ENCODE measurements around the gene PGAM5. TPM values are rescaled to one million over a fixed set of nuclear protein-coding genes. Genes with fewer than 3 reads are reported as not detected.

PGAM5 gene
- total RNA-seq, result 100 to 1,000 TPM in 1 of 2 donors, 10 to 100 TPM in 1; 54.9 to 114 TPM

DNA sequence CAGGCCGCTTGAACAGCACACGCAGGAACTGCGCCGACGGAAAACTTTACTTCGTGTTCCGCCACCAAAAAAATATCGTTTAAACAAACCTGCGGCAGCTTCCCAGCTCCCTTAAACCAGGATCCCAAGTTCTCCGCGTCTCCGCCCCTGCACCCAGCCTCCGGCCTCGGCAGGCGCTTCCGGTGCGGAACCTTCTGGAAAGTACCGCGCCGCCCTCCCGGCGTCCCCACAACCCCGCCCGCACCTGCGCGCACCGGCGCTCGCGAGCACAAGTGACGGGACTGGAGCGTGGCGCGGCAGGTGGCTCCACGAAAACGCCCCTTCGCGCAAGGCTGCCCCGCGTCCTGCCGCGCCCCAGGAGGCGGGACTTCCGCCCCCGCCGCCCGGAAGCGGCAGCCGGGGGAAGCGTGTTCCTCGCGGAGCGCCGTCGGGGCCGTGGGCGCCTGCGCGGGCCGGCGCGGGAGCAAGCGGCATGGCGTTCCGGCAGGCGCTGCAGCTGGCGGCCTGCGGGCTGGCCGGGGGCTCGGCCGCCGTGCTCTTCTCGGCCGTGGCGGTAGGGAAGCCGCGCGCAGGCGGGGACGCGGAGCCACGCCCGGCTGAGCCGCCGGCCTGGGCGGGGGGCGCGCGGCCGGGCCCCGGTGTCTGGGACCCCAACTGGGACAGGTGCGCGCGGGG, at the start of gene PGAM5:
TSS of gene PGAM5 (plus strand) at position 438 of the 675 bp plus-strand sequence. CDS start at position 473, 35 bp downstream.
- no peaks in the 10 kb centered on the region for H3K36me3 Mint-ChIP-seq

DNA sequence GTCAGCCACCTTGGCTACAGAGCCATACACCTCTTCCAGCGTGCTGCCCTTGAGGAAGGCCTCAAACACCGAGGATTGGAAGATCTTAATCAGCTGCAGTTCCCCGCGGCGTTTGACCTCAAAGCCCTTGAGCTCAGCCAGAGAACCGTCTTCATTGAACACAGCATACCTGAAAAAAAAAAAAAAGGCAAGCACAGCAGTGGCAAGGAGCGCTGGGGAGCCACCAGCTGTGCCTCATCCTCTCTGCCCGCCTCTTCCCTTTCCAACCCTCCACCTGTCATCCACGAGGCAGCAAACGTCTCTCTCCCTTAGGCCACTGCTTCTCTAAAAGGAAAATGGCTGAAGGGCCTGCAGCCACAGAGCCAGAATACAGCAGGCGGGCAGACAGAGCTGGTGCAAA, 49.6 kb upstream of the PGAM5 start:
- no peak for DNase-seq (ENCODE audit: low spot score)
- Mint-ChIP-seq H3K4me3 (no peak overlapping the region), H3K9me3 (no peaks in the 10 kb centered on the region), H3K27me3 (no peaks in the 10 kb centered on the region), H3K27ac (no peak overlapping the region), H3K4me1 (ENCODE audit: low read depth in 2 of 2) (peaks cover 7 to 24% of the 10 kb centered on the region in 2 donors), H3K36me3 (peaks cover 26% of the 10 kb centered on the region)
- ATAC-seq, result no peak

More for the DNA sequence above, at the start of gene PGAM5:
- Mint-ChIP-seq H3K4me3 (peak within 1 kb of the TSS; percentile 91), H3K27ac (peak within 1 kb of the TSS; percentile 64 to 83), H3K4me1 (ENCODE audit: low read depth in 2 of 2) (peaks cover 5 to 18% of the 10 kb centered on the region in 2 donors), H3K27me3 (no peaks in the 10 kb centered on the region), H3K9me3 (no peaks in the 10 kb centered on the region)
- ATAC-seq, result peak; percentile 96
- DNase-seq (ENCODE audit: low spot score), result peak; percentile 93

DNA sequence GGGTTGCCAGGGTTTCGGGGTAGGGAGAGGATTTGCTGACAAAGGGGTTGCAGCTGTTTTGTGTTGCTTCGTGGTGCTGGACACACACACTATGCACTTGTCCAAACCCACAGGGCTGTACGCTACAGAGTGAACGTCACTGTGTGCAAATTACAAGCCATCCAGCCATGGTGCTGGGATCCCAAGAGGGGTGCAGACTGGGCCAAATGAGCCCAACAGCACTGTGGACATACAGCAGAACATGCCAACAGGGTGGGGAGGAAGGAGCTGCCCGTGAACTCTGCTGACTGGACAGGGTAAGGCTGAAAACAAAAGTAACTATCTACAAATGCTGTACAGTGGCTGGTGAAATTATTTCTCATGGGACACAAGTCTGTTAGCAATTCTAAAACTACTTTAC, 48.7 kb upstream of the PGAM5 start:
- ATAC-seq (no peak), DNase-seq (ENCODE audit: low spot score) (no peak)
- Mint-ChIP-seq H3K27ac (peak overlapping the region in 1 of 2 donors; percentile 29), H3K4me1 (ENCODE audit: low read depth in 2 of 2) (peaks cover 7 to 24% of the 10 kb centered on the region in 2 donors), H3K9me3 (no peaks in the 10 kb centered on the region), H3K27me3 (no peaks in the 10 kb centered on the region), H3K36me3 (peaks cover 30% of the 10 kb centered on the region), H3K4me3 (no peak overlapping the region)

DNA sequence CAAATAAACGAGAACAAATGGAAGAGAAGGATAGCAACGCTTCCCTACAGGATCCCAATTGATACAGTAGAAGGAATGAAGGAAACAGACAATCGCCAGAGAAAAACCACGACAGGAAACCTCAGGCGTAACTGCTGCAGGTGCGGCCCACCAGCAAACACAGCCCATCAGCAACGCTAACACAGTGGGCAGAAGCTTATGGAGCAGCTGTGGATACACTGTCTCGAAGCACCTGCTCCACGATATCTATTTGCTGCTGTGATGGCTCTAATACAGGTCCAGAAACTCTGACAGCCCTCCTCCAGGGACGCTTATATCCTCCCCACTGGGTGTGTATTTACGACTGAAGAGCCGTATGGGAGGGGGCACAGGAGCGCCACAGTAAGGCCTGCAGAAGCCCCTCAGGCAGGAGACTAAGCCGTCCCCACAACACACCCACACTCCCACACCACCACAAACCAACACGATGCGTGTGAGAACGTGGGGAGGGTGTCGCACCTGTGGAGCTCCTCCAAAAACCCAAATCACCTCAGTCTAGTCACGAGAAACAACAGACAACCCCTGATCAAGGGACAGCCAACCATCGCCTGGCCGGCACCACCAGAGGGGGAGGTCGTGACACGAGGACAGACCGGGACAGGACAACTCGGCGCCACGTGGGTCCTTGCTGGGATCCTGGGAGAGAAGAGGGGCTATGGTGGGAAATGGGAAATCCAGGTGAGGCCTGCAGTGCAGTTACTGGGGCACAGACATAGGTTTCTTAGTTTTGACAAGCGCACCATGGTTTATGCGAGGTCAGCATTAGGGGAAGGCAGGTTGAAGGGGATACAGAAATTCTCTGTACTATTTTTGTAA, 47.5 kb upstream of the PGAM5 start:
- DNase-seq (ENCODE audit: low spot score), result no peak
- Mint-ChIP-seq H3K36me3 (peaks cover 27% of the 10 kb centered on the region), H3K27ac (peak overlapping the region in 1 of 2 donors; percentile 30), H3K27me3 (no peaks in the 10 kb centered on the region), H3K4me3 (no peak overlapping the region), H3K4me1 (ENCODE audit: low read depth in 2 of 2) (peaks cover 7 to 24% of the 10 kb centered on the region in 2 donors), H3K9me3 (no peaks in the 10 kb centered on the region)
- no peak for ATAC-seq

DNA sequence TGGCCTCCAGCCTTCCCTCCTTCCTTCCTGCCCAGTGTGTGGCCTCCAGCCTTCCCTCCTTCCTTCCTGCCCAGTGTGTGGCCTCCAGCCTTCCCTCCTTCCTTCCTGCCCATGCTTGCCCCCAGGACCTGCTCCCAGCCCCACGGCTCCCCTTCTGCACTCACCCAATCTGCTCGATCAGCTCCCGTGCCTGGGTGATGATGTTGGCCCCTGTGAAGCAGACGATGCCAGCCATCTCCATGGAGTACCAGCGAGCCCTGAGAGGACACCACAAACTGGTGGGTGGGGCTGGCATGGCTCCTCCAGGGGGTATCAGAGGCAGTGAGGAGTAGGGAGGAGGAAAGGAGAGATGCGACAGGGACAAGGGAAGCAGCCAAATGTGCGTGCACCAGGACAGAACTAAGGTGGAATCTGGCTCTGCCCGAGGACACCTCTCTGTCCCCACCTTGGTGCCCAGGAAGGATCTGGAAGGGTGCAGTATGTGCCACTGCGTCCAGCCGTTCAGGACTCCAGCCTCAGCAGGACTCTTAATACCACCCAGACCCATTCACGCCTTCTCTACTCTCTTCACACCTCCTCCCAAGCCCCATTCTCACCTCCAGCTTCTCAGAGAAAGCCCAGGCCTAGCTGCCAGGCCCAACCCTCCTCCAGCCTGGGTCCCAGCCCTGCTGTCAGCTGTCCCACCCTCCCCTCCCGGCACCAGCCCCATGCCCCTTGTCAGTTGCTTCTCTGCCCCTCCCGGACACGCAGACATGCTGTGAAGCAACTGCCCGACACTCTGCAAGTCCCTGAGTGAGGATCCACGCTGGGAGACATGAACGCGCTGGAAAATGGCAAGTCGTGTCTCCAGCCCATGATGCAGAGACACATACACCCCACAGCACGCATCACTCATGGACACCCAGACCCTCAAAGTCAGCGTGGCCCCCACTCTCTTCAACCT, 46.2 kb upstream of the PGAM5 start:
- ATAC-seq (no peak), DNase-seq (ENCODE audit: low spot score) (no peak)
- Mint-ChIP-seq H3K36me3 (peaks cover 27% of the 10 kb centered on the region), H3K27ac (peak overlapping the region in 1 of 2 donors; percentile 17), H3K9me3 (no peaks in the 10 kb centered on the region), H3K4me1 (ENCODE audit: low read depth in 2 of 2) (peaks cover 7 to 24% of the 10 kb centered on the region in 2 donors), H3K4me3 (no peak overlapping the region), H3K27me3 (no peaks in the 10 kb centered on the region)

DNA sequence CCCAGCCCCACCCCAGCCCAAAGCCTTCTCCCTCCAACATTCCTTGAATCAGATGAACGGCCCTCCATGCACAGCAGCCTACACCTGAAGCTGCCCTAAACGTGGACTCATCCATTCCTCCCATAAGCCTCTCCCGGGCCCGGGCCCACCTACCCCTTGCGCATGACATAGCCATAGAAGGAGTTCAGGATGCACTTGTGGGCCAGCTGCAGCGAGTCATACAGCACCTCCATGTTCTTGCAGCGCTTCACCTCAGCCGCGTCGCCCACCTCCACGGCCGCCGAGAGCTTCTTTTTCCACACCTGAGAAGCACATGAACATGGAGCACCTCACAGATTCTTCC, 45.5 kb upstream of the PGAM5 start:
- Mint-ChIP-seq H3K4me3 (no peak overlapping the region), H3K36me3 (peaks cover 27% of the 10 kb centered on the region), H3K27ac (no peak overlapping the region), H3K9me3 (no peaks in the 10 kb centered on the region), H3K27me3 (no peaks in the 10 kb centered on the region), H3K4me1 (ENCODE audit: low read depth in 2 of 2) (peaks cover 7 to 24% of the 10 kb centered on the region in 2 donors)
- DNase-seq (ENCODE audit: low spot score) (no peak), ATAC-seq (no peak)

DNA sequence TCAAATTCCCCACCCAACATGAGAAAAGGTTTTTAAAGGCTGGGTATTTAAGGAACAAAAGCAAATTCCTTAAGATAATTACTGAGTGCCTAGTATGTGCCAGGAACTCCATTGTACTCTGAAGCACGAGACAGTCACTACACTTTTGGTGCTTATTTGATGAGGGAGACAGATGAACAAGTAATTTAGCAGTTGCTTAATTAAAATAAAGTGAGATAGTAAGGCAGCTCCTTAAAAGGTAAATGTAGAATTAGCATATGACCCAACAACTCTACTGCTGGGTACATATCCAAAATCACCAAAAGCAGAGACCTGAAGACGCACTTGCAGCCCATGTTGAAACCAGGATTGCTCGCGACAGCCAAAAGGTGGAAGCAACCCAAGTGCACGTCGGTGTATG, 44.8 kb upstream of the PGAM5 start:
- peaks cover 7 to 24% of the 10 kb centered on the region in 2 donors for H3K4me1 Mint-ChIP-seq (ENCODE audit: low read depth in 2 of 2)
- DNase-seq (ENCODE audit: low spot score) (no peak), ATAC-seq (no peak)
- no peaks in the 10 kb centered on the region for H3K27me3 Mint-ChIP-seq
- peaks cover 27% of the 10 kb centered on the region for H3K36me3 Mint-ChIP-seq
- no peak overlapping the region for H3K27ac Mint-ChIP-seq
- no peaks in the 10 kb centered on the region for H3K9me3 Mint-ChIP-seq
- no peak overlapping the region for H3K4me3 Mint-ChIP-seq

DNA sequence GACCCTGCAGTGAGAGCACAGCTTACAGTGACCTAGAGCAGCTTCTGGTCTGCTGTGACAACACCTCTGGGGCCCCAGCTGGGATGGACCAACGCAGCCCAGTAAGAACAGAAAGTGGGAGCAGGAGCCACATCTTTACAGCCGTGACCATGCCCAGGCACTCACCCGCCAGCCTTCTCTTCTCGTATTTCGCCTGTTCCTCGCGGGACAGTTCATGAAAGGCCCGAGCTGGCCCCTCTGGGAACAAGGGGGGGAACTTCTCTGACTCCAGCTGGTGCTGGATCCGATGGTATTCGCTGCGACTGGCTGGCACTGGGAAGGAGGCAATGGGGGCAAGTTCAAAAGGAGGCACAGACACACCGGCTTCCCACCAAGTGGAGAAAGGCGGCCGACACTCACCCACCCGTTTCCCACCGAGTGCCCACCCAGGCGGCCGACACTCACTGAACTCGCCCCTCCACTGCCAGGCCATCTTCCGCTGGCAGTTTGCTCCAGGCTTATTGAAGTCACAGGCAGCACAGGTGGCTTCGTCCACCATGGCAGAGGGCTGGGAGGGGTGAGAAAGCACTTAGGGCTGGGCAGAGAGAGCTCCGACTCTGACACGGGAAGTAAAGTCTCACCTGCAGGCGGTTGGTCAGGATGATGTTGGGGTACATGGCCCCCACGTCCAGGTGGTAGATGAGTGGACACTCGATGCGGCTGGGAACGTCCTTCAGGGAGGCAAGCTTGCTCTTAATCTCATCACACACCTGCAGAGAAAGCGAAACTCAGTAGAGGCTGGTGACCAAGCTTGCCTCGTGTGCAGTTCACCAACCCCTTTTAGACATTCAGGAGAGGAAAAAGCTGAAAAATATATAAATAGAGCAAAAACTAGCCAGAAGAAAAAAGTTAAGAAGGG, 42.2 kb upstream of the PGAM5 start:
- H3K36me3 Mint-ChIP-seq, result peaks cover 27% of the 10 kb centered on the region

DNA sequence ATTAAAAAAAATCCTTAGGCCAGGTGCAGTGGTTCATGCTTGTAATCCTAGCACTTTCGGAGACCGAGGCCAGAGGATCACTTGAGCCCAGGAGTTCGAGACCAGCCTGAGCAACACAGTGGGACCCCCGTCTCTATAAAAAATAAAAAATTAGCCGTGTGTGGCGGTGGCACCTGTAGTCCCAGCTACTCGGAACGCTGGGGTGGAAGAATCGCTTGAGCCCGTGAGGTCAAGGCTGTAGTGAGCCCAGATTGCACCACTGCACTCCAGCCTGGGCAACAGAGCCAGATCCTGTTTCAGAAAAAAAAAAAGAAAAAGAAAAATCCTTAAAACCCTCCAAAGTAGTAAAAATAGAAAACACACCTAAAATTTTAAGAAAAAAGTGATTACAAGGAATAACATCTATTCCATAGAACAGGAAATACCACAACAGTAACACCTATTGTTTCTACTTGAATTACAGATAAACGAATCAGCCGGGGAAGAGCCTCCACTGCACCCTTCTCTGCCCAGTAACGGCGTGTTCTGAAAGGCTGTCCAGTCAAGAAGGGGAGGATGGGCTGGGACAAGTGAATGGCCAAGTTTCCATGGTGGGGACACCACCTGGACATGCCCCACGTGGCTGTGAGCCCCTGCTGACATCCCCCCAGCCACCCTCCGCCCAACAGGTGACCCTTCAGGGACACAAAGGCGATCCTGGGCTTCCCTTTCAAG, 41.3 kb upstream of the PGAM5 start:
- H3K4me1 Mint-ChIP-seq (ENCODE audit: low read depth in 2 of 2), result peaks cover 6 to 21% of the 10 kb centered on the region in 2 donors
- H3K27ac Mint-ChIP-seq, result no peak overlapping the region
- H3K4me3 Mint-ChIP-seq, result no peak overlapping the region
- DNase-seq (ENCODE audit: low spot score) (peak; percentile 2), ATAC-seq (no peak)
- H3K9me3 Mint-ChIP-seq, result no peaks in the 10 kb centered on the region
- no peaks in the 10 kb centered on the region for H3K27me3 Mint-ChIP-seq
- H3K36me3 Mint-ChIP-seq, result peaks cover 27% of the 10 kb centered on the region

More for the DNA sequence above, 42.2 kb upstream of the PGAM5 start:
- H3K4me1 Mint-ChIP-seq (ENCODE audit: low read depth in 2 of 2), result peaks cover 6 to 20% of the 10 kb centered on the region in 2 donors
- ATAC-seq, result no peak
- H3K27me3 Mint-ChIP-seq, result no peaks in the 10 kb centered on the region
- DNase-seq (ENCODE audit: low spot score), result peak; percentile 18
- no peak overlapping the region for H3K4me3 Mint-ChIP-seq
- H3K9me3 Mint-ChIP-seq, result no peaks in the 10 kb centered on the region
- H3K27ac Mint-ChIP-seq, result no peak overlapping the region

DNA sequence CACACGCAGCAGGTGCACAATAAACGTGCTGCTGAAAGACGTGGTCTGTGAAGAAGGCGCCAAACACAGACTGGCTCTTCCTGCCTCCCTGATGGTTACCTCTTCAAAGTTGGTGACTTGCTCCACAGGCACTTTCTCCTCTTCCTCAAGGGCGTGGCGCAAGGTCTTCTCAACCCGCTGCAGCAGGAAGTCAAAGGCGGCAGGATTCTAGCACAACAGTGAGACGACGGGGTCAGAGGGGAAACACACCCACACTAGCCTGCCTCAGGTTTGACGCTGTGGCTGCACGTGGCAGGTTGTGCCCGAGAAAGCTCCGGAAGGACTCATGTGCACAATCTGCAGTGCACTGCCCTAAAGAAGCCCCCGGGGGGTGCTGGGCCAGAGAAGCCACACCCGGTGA, 38.5 kb upstream of the PGAM5 start:
- ATAC-seq (no peak), DNase-seq (ENCODE audit: low spot score) (no peak)
- peaks cover 6 to 9% of the 10 kb centered on the region in 2 donors for H3K4me1 Mint-ChIP-seq (ENCODE audit: low read depth in 2 of 2)
- peaks cover 24% of the 10 kb centered on the region for H3K36me3 Mint-ChIP-seq
- H3K27ac Mint-ChIP-seq, result no peak overlapping the region
- H3K9me3 Mint-ChIP-seq, result no peaks in the 10 kb centered on the region
- no peak overlapping the region for H3K4me3 Mint-ChIP-seq
- H3K27me3 Mint-ChIP-seq, result no peaks in the 10 kb centered on the region

DNA sequence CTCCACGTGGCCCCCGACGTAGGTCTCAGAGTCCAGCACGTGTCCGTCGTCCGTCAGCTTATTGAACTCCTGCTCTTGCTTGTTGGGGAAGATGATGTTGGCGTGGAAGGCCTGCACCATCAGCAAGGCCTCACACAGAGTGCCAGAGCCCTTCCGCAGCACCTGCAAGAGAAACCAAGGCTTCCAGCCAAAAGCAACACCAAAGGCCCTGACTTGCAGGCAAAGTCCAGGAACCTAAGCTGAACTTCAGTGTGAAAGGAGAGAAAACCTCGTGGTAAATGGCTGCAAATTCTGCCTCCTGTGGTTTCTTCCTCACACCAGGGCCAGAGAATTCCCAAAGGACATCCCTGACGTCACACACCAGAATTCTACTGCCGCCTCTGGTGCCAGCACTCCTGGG, 38.0 kb upstream of the PGAM5 start:
- Mint-ChIP-seq H3K36me3 (peaks cover 20% of the 10 kb centered on the region), H3K4me1 (ENCODE audit: low read depth in 2 of 2) (peaks cover 6 to 9% of the 10 kb centered on the region in 2 donors), H3K27me3 (no peaks in the 10 kb centered on the region), H3K27ac (no peak overlapping the region), H3K4me3 (no peak overlapping the region), H3K9me3 (no peaks in the 10 kb centered on the region)
- no peak for ATAC-seq
- DNase-seq (ENCODE audit: low spot score), result peak; percentile 51
